ENCODE data around the gene ACTN2.
"Not testable (repeated sequence)": the region's sequence is repeated elsewhere in the genome, so short reads cannot be mapped to it uniquely, and the experiment has no call there.

- TF ChIP-seq CTCF (IDR thresholded peaks at IDR 0.05; ENCODE audit: borderline replicate concordance, extremely low read depth, low read length, poor library complexity, severe bottlenecking); EZH2 (IDR thresholded peaks at IDR 0.05; ENCODE audit: borderline replicate concordance, low read depth, low read length, severe bottlenecking): not testable (repeated sequence)
Measured at GRCh38 chr1:236668909-236669308, 17.4 kb upstream of the ACTN2 start.

Measured in DND-41 (cell line).